Fibroblast of upper back skin (primary cell): ENCODE measurements around the gene TRIO.
"Not testable (repeated sequence)": the region's sequence is repeated elsewhere in the genome, so short reads cannot be mapped to it uniquely, and the experiment has no call there.

Source experiments
- DNase-seq: peaks from one replicate; pipeline ENCODE4 v3.0.0-alpha.2; 2013

The TRIO gene

DNA sequence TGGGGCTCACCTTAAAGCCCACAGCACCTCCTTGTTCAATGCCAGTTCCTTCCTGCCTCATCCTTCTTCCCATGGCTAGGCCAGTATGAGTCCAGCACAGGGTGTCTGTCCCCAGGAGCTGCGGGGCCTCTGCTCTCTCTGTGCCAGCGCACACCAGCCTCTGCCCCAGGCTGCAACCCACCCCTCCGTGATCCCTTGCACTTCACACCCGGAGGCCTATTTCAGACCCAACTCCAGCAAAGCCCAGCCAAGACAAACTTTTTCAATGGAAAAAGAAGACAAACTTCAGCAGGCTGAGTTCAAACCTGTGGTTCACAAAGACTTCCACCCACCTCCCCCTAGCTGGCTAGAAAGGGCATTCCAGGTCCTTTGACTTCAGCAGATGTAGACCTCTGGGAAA lies 382.3 kb downstream of the TRIO start:
- DNase-seq = no peak

DNA sequence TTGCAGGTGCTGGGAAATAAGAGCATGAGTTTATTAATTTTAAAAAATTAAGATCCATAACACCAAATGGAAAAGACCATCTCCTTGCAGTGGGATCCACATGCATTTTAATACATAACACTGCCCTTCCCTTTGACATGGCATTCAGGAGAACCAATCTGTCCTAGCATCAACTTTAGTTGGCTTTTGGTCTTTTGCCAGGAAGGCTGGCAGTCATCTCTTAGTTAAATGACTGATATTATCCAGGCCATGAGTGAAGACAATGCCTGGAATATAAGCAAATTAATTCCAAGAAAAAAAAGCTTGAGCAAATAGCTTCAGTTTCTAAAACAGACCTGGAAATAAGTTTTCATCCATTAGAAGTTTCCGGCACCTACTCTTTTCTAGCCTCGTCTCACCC lies 383.4 kb downstream of the TRIO start:
- DNase-seq = no peak

DNA sequence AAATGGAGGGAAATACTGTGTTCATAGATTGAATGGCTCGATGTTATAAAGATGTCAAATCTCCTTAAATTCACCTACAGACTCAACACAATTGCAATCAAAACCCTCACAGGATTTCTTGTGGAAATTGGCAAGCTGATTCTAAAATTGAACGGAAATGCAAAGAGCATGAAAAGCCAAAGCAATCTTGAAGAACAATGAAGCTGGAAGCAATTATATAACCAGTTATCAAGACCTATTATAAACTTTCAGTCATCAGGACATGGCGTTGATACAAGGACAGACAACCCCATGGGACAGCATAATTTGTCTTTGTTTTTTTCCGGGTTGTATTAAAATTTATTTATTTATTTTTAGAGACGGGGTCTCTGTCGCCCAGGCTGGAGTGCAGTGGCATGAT lies 385.0 kb downstream of the TRIO start:
- no peak for DNase-seq

DNA sequence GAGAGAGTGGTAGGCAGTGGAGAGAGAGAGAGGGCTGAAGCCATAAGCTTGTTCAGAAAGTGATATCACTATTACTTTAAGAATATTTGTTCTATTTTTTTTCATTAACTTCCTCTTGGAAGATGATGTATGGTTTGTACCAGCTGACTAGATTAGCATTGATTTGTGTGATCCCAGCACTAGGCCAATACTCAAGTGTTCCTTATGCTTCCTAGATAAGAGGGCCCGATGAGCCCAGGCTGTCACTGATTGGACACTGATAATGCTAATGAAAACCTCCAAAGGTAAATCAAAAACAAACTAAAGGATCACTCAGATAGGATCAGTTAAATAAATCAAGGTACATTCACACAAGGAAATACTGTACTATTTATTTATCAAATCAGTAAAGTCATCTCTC lies 385.8 kb downstream of the TRIO start:
- no peak for DNase-seq

DNA sequence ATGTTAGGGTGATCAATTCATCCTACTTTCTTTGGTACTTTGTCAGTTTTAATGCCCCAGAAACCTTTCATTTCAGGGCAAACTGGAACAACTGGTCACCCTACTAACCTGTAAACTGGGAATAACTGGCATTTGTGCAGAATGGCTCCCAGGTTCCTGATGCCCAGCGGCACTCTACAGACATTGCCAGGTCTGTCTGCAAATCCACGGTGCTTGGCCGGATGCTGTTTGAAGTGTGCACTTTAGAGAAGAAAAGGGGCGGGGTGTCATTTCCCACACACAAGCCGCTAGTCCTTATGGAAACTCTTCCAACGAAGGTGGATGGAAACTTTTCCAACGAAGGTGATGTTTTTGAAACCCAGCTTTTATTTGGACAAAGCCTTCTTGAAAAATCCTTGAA lies 388.5 kb downstream of the TRIO start:
- DNase-seq = no peak

DNA sequence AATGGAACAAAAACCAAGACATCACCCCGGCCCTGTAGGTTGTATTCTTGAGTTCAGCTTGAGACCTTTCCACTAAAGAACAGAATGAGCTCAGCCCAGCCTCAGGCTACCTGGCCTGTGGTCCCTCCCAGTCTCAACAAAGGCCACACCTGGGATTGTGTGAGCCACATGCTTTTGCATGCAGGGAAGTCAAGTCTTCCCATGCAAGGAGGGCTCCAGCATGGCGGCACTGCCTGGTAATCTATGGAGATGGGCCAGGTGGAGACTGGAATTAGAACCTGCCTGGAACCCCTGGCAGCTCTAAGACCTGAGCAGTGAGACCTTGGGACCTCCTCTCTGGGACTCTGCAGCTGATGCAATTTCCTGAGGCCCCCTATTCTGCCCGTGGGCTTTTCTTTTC lies 389.0 kb downstream of the TRIO start:
- DNase-seq = no peak

DNA sequence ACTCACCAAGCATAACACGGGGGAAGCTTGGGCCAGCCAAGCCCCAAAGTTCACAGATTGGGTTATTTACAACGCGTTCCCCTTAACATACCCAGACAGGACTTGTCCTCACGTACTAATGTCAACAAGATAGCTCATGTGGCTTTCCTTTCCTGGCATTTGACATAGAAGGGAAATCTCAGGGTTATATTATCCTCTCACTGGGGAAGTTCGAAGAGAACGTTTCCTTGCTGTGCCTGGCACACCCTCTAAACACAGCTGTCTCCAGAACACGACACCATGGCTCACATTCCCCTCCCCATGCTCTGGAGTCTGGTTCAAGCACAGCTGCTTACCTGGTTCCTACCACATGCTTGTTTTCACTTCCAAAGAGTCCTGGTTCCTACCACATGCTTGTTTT lies 391.6 kb downstream of the TRIO start:
- no peak for DNase-seq

DNA sequence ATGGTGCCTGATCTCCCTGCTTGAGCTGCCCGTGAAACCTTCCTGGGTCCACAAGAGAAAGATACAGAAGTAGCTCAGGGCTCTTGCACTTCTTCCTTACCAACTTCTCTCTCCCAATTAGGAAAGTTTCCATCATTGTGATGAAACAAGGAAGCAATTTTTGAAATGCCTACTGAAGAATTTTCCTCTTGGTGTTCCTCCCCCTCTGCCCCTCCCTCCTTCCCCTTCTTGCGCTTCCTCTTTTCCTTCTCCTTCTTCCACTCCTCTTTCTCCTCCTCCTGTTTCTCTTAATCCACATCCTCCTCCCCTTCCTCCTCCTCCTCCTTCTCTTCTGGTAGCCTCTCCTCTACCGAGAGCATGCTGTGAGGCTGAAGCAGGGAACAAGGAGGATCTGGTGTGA lies 402.2 kb downstream of the TRIO start:
- DNase-seq = no peak

DNA sequence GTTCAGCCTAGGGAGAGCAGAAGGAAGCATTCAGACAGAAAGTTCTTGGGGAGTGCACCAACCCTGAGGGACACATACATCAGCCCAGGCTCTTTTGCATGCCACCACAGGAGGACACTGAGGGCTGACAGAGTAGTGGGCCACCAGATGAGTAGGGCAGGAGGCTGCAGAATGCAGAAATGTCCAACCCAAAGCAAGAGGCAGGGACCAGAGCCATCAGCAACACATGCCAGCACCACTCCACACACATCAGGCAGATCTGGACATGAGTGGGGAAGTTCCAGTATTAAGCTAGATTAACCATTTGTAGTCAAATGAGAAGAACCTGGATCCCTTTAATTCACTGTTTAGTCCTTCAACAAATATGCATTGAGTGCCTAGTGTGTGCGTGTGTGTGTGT lies 402.7 kb downstream of the TRIO start:
- DNase-seq = no peak

DNA sequence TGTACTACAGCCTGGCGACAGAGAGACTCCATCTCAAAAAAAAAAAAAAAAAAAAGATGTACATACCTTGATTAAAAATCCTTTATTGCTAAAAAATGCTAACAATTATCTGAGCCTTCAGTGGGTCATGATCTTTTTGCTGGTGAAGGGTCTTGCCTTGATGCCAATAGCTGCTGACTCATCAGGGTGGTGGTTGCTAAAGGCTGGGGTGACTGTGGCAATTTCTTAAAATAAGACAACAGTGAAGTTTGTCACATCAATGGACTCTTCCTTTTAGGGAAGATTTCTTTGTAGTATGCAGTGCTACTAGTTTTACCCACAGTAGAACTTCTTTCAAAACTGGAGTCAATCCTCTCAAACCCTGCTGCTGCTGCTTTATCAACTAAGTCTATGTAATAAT lies 404.5 kb downstream of the TRIO start:
- DNase-seq = no peak

DNA sequence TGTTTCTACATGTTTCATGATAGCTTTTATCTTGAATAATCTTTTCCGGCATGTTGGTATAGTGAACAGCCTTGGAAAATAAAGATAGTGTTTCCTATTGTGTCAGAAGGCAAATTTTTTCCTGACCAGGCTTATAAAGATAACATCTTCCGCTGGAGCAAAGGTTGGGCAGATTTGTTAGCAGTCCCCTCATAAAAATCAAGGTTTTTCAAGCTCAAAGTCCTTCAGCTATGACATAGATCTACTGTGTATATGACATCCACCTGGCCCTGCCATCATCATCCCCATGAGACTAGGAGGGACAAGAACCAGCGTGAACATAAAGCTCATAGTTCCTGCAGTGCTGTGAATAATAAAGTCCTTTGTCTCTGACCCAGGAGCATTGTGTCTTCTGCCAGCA lies 408.1 kb downstream of the TRIO start:
- DNase-seq = no peak

DNA sequence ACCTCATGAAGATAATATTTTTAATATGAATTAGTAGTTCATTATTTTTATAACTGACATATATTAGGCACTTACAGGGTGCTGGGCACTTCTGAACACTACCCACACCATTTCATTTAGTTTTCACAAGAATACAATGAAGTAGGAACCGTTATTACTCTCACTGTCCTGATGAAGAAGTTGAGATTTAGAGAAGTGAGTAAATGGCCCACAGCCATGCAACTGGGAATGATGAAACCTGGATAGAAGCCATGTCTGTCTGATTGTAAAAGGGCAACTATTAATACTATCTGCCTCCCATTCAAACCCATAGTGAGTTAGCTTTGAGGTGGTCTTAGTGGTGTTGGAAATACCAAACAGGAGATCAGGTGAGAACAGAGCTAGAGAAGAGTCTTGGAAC lies 408.9 kb downstream of the TRIO start:
- no peak for DNase-seq

DNA sequence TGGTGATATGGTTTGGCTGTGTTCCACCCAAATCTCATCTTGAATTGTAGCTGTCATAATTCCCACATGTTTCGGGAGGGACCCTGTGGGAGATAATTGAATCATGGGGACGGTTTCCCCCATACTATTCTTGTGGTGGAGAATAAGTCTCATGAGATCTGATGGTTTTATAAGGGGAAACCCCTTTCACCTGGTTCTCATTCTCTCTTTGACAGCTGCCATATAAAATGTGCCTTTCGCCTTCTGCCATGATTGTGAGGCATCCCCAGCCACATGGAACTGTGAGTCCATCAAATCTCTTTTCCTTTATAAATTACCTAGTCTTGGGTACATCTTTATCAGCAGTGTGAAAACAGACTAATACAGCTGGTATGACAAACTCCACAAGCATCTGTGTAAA lies 411.1 kb downstream of the TRIO start:
- DNase-seq = not testable (repeated sequence)

DNA sequence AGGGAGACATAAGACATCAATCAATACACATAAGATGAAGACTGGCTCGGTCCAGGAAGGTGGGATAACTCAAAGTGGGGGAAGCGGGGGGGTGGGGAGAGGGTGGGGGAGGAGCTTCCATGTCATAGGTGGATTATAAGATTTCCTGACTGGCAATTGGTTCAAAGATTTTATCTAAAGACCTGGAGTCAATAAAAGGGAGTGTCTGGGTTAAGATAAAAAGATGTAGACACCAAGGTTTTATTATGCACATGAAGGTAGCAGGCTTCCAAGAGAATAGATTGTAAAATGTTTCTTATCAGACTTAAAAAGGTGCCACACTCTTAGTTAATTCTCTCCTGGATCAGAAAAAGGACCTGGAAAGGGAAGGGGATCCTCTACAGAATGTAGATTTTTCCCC lies 412.9 kb downstream of the TRIO start:
- no peak for DNase-seq

DNA sequence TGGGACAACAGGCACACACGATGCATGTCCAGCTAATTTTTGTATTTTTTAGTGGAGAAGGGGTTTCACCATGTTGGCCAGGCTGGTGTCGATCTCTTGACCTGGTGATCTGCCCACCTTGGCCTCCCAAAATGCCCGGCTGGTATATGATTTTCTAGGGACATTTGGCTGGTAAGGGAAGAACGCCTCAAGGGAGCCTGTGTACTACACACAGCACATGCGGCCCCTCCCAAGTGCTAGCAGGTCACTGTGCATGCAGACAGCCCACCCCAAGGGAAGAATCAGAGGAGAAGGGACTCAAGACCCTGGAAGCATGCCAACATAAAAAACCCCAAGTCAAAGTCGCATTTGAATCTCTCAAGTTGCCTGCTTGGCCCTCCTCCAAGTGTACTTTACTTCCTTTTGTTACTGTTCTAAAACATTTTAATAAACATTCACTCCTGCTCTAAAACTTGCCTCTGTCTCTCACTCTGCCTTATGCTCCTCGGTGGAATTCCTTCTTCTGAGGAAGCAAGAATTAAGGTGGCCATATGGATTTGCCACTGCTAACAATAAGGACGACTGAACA lies 414.1 kb downstream of the TRIO start:
- DNase-seq = no peak

DNA sequence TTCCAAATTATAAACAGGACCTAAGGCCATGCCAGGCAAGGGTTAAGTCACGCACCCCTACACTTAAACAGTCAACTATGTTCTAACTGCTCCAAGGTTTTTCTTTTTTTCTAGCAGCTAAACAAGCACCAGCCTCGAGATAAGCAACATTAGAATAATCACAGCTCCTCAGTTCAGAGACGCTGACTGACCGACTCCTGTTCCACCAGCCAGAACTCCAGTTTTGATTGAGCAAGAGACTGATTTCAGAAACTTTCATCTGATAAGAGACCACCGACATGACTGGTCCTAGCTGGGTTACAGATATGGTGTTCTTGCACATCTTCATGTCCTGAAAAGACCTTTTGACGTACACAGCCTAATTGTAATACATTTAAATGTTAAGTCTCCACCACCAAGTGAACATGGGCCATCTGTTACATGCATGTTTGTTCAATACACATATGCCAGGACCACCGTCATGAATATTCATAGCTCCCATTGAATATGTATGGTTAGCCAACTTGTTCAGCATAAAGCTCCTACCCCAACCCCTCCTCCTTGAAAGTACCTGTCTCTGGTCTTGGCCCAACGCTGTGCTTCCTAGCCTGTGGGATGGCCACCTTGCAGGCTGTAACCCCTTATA lies 414.8 kb downstream of the TRIO start:
- no peak for DNase-seq
